Measurements from ENCODE around the gene GBX2.
"Not testable (repeated sequence)": the region's sequence is repeated elsewhere in the genome, so short reads cannot be mapped to it uniquely, and the experiment has no call there.

Gene GBX2

DNA sequence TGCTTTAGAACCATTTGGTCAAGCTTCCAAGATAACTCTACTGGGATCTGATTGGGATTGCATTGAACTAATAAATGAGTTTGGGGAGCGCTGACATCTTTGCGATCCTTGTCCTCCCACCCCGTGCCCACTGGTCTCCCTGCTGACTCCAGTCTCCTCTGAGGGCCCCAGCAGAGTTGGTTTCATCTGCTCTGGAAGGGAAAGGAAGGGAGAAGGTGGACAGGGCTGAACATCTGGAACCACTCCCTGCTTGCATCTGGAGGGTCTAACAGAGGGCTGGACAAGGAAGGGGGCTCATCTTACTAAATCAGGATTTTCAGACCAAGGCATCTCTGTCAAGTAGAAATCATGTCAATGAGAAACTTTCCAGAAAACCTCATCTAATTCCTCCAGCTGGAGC lies 12.8 kb downstream of the GBX2 start:
- DNase-seq (ENCODE audit: low read depth), result no peak

DNA sequence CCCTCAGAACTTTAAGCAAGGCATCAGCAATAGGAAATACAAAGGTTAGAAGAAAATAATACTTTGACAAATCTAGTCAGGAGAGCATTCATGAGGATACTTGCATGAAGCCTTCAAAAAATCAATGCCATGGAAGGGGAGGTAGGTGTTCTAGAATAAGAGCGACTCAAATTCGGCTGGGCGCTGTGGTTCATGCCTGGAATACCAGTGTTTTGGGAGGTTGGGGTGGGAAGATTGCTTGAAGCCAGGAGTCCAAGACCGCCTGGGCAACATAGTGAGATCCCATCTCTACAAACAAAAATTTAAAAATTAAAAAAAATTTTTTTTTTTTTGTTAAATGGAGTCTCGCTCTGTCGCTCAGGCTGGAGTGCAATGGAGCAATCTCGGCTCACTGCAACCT lies 21.8 kb downstream of the GBX2 start:
- DNase-seq (ENCODE audit: low read depth), result no peak

DNA sequence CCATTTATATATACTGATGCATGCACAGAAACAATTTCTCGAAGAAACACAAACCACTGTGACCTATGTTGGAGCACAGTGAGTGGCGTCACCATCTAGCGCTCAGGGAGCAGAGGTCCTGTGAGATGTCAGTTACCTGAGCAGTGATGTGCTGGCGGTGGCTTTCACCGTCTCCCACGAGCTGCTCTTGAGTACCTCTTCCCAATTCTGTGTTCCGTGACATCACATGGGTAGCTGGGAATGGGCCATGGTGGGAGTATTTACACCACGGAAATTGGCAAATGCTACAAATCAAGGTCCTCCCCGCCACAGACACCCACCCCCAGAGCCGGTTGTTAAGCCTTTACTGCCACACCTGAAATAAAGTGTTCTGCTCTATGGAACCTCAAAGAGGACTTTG lies 24.4 kb downstream of the GBX2 start:
- no peak for DNase-seq (ENCODE audit: low read depth)

DNA sequence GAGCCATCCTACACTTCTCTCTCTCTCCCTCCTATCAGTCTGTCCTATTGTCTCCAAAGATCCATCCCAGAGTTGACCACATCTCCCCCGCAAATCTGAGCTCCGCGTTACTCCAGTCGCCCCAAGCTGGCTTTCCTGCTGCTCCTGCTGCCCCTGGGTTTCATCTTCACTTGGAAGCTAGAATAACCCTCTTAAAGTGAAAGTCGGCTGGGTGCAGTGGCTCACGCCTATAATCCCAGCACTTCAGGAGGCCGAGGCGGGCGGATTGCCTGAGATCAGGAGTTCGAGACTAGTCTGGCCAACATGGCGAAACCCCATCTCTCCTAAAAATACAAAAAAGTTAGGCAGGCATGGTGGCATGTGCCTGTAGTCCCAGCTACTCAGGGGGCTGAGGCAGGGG lies 26.6 kb downstream of the GBX2 start:
- DNase-seq (ENCODE audit: low read depth), result not testable (repeated sequence)

DNA sequence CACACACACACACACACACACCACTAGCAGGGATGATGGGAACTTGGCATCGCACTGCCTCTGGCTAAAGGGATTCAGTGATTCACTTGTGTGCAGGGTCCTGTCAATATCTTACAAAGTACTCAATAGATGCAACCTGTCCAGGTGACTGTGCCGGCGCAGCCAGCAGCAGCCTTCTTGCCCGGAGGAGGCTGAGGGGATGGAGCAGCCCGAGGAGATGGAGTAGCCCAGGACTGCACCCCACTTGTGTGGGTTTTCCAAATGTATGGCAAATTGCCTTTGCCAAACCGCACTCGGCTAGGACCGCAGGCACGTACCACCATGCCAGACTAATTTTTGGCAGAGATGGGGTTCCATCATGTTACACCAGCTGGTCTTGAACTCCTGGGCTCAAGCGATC lies 31.1 kb downstream of the GBX2 start:
- no peak for DNase-seq (ENCODE audit: low read depth)

DNA sequence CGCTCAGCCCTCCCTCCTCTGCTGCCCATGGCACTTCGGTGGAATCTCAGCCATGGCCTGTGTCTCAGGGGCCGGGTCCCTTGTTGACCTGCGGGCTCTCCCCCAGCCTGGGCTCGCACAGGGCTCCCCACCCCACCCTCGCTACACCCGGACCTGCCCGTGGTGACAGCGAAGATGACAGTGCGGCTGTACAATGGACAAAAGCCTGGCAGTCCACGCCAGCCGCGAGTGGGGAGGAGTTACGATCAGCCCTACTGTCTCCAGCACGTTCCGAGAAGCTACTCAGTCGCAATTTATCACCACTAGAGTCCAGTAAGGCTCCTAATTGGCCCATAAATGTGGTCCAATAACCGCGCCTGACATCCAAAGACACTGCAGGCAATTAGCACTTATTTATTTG lies 31.6 kb downstream of the GBX2 start:
- DNase-seq (ENCODE audit: low read depth), result no peak

DNA sequence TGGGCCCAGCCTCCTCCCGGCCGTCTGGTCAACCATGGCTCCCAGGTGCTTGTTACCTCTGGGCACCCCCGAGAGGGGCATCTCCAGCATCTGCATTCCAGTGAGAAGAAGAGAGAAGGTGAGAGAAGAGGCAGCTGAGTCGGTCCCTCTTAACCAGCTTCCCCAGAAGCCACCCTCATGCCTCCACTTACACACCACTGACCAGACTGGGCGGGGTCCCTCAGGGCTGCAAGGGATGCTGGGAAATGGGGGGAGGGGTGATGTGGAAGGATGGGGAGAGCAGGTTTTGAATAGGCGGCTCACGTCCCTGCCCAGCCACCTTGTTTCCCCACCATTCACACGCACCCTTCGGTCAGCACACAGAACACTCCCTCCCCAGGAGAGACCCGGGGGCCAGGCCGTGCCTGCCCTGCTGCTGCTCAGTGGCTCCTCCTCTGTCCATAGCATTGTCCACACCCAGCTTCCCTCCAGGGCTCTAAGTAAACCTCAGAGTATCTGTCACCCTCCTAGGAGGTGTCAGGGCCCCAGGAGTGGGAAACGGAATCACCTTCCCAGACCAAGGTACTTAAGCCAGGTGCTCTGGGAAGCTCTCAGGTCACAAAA lies 34.7 kb downstream of the GBX2 start:
- no peak for DNase-seq (ENCODE audit: low read depth)

DNA sequence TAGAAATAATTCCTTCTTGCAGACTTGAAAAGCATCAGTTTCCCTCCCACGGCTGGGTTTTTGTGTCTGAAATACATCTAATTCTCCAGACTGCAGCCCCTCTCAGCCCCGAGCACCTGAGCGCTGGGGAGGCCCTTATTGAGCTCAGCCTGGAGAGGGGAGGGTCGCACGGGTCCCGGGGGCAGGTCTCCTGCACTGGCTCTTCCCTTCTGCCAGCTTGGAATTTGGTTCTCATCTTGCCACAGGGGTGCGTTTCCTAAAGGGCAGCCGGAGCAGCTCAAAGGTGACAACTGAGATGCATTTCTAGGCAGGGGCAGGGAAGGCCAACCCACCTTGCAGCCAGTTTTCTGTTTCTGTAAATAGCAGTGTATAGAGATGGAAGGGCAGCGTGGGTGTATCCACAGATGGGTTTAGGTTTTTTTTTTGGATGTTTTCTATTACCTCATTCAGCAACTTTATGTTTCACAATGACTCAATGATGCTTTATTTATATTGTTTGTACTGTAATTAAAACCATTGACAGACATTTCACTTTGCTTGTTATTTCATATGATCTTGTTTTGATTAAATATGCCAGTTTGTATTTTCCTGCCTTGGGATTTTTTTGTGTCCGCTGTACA lies 37.0 kb downstream of the GBX2 start:
- no peak for DNase-seq (ENCODE audit: low read depth)

DNA sequence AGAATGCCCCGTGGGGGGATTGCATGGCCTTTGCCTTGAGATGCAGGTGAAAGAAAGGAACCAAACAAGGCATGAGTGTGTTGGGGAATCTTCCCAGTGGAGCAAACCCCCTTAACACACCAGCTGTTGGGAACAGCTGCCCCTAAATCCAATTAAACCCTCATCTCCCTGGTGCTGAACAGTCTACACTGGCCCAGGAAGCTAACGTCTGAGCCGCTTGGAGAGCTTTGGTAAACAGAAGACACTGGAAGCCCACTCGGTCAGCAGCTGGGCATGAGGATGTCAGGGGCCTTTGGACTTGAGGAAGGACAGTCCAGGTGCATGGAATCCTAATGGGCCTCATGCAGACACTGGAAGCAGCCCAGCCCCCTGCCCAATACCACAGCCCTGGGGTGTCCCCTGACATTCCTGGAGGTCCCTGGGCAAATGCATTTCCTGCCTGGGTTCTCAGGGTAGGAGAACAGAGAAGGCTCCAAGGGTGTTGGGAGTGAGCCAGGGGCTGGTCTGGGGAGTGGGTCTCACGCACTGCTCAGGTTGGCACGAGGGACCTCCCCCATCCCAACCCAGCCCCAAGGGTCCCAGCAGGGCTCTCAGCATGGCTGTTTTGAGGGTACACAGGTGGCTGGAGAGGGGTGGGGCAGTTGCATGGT lies 37.7 kb downstream of the GBX2 start:
- DNase-seq (ENCODE audit: low read depth), result no peak

DNA sequence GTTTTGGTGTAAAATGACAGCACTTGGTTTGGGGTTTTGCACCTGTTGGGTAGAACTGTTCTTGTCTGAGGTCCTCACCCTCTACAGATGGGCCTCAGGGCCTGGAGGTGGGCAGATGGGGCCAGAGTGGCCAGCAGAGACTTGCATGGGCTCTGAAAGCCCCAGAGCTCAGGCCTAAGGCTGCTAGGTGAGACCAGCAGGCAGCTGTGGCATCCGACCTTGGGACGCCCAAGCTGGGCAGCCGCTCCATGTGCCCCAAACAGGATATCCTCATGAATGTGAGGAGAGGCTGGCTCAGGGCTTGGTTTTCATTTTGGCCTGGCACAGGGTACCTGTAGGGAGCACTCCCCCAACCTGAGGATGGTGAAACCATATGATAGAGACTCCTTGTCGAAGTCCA lies 38.3 kb downstream of the GBX2 start:
- DNase-seq (ENCODE audit: low read depth), result no peak

DNA sequence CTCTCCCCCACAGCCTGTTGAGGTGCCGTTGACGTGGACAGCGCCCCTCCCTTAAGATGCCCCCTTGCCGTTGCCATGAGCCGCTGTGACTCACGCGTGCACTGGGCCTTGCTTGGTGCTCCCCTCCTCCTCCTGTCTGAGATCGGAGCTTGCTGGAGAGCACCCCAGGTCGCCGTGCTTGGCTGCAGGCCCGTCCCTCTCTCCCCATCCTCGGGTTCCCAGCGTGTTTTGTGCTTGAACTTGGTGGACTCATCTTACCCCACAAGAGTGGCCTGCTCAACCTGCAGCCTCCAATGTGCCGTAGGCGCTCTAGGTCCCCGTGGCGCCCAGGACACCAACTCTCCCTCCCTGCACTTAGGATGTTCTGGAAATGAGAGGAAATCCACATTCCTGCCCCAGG lies 39.9 kb downstream of the GBX2 start:
- no peak for DNase-seq (ENCODE audit: low read depth)

DNA sequence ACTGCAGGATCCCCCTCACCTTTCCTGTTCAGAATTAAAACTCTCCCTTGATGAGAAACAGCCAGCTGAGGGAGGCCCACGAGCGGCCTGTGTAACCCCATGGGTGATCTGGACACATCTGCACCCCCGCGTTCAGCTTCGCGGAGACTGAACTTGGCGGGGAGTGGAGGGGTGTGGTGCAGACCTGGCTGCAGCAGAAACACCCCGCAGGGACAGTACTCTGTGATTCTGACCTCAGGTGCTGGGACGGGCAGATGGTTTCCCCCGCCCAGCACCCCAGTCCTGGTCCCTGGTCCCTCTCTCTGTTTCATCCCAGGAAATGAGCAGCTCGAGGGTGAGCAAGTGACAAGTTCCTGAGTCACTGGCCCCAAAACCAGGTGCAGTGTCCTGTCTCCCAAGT lies 41.2 kb downstream of the GBX2 start:
- DNase-seq (ENCODE audit: low read depth), result no peak

DNA sequence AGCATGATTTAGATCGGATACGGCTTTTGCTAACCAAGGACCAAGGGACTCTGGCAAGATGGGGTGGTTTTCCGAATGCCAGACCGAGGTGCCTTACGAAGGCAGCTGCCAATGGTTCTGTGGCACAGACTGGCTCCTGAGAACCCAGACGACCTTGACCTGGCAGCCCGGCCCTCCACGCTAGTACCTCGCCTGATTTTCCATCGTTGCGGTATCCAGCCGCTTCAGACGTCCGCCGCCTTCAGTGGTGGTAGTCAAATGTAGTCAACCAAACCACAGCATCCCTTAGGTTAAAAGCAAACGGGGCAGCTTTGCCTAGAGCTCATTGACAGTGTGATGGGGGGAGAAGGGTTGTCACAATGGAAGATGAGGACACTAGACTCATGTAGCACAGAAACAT lies 42.6 kb downstream of the GBX2 start:
- no peak for DNase-seq (ENCODE audit: low read depth)

DNA sequence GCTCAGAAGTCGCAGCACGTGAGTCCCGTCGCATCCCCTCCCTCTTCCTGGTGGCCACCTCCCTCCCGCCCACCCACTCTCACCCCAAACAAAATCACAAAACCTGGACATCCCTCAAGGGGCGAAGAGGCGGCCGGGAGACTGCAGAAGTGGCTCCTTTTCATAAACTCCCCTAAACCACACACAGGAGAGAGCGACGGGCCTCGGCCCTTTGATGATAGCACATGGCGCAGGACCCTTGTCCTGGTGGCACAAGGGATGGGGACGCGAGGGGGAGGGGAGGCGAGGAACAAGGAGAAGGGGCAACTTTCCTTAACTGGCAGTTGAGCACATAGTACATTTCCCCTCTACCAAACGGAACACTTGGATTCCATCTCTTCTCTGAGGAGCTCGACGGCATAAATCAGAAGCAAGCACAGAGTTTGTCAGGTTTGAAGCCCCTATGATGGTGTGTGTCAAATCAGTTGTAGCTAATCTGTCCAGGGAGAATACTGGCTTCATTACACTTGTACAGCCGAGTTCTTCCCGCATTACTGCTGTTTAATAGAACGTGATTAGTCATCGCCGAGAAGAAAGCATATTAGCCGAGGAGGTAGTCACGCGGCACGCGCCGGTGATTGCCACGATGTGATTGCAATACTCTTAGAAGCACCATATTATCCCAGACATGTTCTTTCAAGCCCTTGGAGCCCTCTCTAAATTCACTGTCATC lies 43.8 kb downstream of the GBX2 start:
- DNase-seq (ENCODE audit: low read depth), result no peak

DNA sequence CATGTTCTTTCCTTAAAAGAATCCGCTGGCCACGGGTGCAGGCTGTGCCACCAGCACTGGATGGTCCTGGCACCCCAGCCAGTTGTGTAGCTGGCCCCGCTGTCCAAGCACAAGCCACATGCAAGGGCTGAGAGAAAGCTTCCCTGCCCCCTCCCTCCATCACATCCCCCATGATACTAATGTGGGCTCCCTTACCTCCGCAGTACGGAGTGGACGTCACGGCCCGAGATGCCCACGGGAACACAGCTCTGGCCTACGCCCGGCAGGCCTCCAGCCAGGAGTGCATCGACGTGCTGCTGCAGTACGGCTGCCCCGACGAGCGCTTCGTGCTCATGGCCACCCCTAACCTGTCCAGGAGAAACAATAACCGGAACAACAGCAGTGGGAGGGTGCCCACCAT lies 44.5 kb downstream of the GBX2 start:
- DNase-seq (ENCODE audit: low read depth), result no peak

DNA sequence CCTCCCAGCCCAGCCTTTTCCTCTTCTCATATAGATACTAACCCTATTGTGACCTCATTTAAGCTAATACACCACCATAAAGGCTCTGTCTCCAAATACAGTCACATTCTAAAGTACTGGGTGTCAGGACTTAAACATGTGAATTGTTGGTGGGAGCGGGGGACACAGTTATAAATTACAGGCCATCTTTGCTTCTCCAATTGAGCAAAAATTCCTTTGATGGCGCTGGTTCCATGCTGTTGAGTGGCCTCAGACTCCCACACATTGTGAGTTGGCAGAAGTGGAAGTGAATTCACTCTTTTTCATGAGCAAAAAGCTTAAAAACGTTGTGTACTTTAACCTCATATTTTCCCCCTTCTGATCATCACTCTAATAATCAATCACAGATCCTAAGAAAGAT lies 46.0 kb downstream of the GBX2 start:
- DNase-seq (ENCODE audit: low read depth), result no peak

DNA sequence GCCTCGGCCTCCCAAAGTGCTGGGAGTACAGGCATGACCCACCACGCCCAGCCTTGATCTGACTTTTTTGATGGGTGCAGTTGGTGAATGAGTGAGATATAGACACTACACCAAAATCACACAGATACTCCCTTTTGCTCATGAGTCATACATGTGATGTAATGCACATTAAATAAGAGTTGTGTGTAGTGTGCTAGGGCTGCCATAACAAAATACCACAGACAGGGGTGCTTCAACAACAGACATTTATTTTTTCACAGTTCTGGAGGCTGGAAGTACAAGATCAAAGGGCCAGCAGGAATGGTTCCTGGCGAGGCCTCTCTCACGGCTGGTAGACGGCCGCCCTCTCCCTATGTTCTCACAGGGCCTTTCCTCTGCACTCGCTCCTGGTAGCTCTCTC lies 46.6 kb downstream of the GBX2 start:
- no peak for DNase-seq (ENCODE audit: low read depth)

DNA sequence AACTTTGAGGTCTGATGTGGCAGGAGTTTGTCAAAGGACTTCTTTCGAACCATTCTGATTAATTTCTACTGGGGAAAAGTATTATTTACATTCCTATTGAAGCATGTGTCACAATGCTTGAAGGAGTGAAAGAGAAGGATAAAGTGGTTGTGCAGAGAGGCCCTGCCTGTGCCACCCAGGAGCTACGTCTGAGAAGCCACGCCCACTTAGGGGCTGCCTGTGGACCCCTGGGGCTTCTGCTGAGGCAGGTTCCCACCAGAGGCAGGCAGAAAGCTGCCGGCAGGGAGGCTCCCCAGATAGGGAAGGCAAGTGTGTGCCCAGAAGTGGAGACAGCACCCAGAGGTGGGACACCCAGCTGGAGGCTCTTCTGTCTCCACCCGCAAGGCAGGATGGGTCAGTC lies 47.4 kb downstream of the GBX2 start:
- DNase-seq (ENCODE audit: low read depth), result no peak

DNA sequence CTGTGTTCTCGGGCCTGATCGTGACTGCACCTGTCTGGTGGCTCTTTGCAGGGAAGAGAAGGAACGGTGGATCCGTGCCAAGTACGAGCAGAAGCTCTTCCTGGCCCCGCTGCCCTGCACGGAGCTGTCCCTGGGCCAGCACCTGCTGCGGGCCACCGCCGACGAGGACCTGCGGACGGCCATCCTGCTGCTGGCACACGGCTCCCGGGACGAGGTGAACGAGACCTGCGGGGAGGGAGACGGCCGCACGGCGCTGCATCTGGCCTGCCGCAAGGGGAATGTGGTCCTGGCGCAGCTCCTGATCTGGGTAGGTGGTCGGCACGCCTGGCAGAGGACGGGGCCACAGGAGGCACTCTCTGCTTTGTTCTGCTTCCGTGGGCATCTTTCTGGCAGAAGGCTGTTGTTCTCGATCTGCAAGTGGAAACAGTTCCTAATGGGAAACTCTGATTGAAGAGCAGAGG lies 48.0 kb downstream of the GBX2 start:
- no peak for DNase-seq (ENCODE audit: low read depth)

DNA sequence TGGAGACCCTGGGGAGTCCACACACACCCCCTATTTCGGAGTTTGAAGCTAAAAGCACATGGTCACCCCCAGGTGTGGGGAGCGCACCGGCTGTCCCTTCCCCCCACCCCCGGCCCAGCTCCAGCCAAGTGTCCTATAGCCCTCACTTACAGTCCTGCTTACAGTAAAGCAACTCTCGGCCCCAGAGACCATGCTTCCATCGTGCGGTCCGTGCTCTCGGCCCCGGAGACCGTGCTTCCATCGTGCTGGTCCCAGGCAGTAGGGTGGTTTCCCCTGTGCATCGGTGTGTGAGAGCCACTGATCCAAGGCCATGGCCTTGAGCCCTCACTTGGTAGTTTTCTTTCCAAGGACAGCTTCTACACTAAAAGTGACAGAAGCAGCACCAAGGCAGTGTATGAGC lies 48.7 kb downstream of the GBX2 start:
- DNase-seq (ENCODE audit: low read depth), result no peak

DNA sequence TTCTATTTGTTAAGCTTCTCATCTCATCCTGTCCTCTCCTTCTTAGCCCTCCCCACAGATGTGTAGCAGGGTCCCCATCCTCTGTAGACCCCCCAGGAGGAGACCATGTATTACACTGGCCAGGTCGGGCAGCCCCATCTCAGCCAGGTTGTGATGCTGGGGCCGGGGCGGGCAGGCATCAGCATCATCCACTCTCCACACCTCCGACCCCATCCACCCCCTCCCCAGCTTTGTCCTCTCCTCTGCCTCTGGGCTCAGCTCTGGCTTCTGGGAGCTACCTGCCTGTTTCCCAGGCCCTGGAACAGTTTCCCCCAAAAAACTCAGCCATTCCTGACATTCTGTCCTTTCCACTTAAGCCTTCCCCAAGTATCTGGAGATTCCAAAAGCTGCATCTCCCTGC lies 49.2 kb downstream of the GBX2 start:
- no peak for DNase-seq (ENCODE audit: low read depth)

DNA sequence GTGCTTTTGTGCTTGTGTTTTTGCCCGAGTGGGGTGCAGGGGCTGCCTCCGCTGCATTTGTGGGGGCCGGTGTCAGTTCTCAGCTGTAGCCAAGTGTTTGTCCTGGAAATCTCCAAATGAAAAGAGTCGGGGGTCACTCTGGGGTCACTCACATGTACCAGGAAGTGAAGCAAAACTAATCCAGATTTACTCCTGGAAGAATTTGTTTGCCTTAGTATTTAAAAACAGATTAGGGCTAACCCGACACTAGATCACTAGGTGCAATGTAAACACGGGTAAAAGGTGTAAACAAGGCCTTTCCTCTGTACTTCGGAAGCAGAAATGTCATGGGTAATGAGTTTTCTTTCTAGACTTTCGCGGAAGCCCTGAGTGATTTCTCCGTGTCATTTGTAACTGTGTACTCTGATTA lies 50.3 kb downstream of the GBX2 start:
- DNase-seq (ENCODE audit: low read depth), result no peak

DNA sequence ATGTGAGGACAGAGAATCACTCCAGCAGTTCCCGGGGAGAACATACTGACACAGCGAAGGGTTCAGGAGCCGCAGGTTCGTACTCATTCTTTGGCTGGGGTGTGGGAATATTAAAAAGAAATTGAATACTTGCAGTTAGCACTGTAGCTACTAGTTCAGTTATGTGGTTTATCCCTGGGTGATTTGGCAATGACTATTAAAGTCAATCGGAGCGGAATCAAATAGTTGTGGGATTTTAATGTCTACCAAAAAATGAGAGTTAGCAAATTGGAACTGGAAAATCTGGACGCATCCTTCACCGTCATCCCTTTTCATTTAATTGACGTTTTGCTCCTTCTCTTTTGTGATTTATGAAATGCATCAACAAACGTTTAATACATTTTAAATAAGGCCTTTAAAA lies 50.8 kb downstream of the GBX2 start:
- no peak for DNase-seq (ENCODE audit: low read depth)

All from HS-5 (cell line).